ENCODE results near the gene CYB561.

Gene CYB561

DNA sequence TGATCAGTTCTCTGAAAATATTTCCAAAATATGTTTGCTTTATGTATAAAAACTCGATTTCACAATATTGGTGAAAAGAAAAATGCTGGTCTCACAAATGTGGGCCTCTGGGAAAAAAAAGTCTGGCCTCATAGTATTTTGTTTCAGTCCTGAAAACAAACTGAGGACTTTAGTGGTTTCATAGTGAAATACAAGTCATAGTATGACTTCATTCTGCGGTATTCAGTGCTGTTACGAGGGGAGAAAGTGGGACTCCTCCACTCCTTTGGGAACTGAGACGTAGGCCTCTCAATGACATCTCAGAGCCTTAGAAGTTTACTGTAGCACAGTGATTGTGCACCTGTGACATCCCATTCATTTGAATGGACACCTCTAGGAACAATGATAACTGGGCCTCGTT, 56.0 kb downstream of the CYB561 start:
- no peaks in the 10 kb centered on the region for H3F3A ChIP-seq (ENCODE audit: low read depth)
- H2AFZ ChIP-seq (ENCODE audit: low read length) = no peak overlapping the region
- no peaks in the 10 kb centered on the region for H3K4me1 ChIP-seq (ENCODE audit: insufficient read depth, low read length, poor library complexity, severe bottlenecking)
- H3K4me3 ChIP-seq (ENCODE audit: low read length, poor library complexity, severe bottlenecking) = no peak overlapping the region
- no peaks in the 10 kb centered on the region for H3K9me3 ChIP-seq (ENCODE audit: insufficient read depth, low read depth, low read length)
- no peak overlapping the region for H3K9ac ChIP-seq (ENCODE audit: low read depth, low read length, poor library complexity, severe bottlenecking)
- no peaks in the 10 kb centered on the region for H3K9me2 ChIP-seq (replicated peaks; ENCODE audit: low read depth, low read length)
- H3K27me3 ChIP-seq (ENCODE audit: insufficient read depth, low read length, poor library complexity, severe bottlenecking) = no peaks in the 10 kb centered on the region
- TF ChIP-seq EZH2phosphoT487 (IDR thresholded peaks at IDR 0.05; ENCODE audit: borderline replicate concordance) = no peak
- TF ChIP-seq, protein P1, sequence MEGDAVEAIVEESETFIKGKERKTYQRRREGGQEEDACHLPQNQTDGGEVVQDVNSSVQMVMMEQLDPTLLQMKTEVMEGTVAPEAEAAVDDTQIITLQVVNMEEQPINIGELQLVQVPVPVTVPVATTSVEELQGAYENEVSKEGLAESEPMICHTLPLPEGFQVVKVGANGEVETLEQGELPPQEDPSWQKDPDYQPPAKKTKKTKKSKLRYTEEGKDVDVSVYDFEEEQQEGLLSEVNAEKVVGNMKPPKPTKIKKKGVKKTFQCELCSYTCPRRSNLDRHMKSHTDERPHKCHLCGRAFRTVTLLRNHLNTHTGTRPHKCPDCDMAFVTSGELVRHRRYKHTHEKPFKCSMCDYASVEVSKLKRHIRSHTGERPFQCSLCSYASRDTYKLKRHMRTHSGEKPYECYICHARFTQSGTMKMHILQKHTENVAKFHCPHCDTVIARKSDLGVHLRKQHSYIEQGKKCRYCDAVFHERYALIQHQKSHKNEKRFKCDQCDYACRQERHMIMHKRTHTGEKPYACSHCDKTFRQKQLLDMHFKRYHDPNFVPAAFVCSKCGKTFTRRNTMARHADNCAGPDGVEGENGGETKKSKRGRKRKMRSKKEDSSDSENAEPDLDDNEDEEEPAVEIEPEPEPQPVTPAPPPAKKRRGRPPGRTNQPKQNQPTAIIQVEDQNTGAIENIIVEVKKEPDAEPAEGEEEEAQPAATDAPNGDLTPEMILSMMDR (conservative IDR thresholded peaks at IDR 0.05; ENCODE audit: low read length) = no peak
- peaks cover 10% of the 10 kb centered on the region; the same call in 1 of the 2 replicates for H3K36me3 ChIP-seq (ENCODE audit: insufficient read depth, low read length)
- no peaks in the 10 kb centered on the region for H3K79me2 ChIP-seq (ENCODE audit: insufficient read depth, low read length)
- H3K4me2 ChIP-seq (ENCODE audit: low read depth, low read length, poor library complexity, severe bottlenecking) = no peak overlapping the region
- no peaks in the 10 kb centered on the region for H4K20me1 ChIP-seq (ENCODE audit: insufficient read depth, low read length, poor library complexity, severe bottlenecking)

DNA sequence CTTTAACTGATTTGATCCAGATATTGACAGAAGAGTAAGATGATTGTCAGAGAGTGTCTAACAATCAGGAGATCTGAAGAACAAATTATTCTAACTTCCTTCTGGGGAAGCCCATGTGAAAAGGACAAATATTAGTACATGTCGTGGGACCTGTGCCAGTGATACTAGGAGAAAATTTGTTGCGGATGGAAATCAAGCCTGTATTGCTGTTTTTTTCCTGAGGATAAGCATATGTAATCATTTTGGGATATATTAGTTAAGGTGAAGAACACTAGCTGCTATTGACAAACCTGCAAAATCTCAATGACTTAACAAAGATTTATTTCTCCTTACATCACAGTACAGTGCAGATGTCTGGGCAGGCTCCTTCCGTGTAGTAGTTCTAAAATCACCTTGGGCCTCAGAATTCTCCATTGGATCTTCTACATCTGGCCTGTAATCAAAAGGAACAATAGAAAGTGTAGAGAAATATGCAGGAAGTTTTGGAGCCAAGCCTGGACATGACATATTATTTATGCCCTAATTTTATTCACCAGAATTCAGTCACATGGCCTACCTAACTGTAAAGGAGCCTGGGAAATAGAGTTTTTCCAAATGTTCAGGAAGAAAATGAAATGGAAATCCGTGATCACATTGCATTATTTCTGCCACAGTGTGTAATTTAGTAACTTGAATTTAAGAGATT, 58.3 kb downstream of the CYB561 start:
- Histone ChIP-seq H3K4me1 (ENCODE audit: insufficient read depth, low read length, poor library complexity, severe bottlenecking) (no peaks in the 10 kb centered on the region), H3K27me3 (ENCODE audit: insufficient read depth, low read length, poor library complexity, severe bottlenecking) (no peaks in the 10 kb centered on the region), H4K20me1 (ENCODE audit: insufficient read depth, low read length, poor library complexity, severe bottlenecking) (no peaks in the 10 kb centered on the region), H3K4me2 (ENCODE audit: low read depth, low read length, poor library complexity, severe bottlenecking) (no peak overlapping the region), H2AFZ (ENCODE audit: low read length) (no peak overlapping the region), H3K79me2 (ENCODE audit: insufficient read depth, low read length) (no peaks in the 10 kb centered on the region), H3K9me2 (replicated peaks; ENCODE audit: low read depth, low read length) (no peaks in the 10 kb centered on the region), H3F3A (ENCODE audit: low read depth) (no peaks in the 10 kb centered on the region), H3K4me3 (ENCODE audit: low read length, poor library complexity, severe bottlenecking) (no peak overlapping the region), H3K9me3 (ENCODE audit: insufficient read depth, low read depth, low read length) (no peaks in the 10 kb centered on the region), H3K9ac (ENCODE audit: low read depth, low read length, poor library complexity, severe bottlenecking) (no peak overlapping the region), H3K36me3 (ENCODE audit: insufficient read depth, low read length) (peaks cover 10% of the 10 kb centered on the region; the same call in 1 of the 2 replicates)
- TF ChIP-seq, protein P1 (conservative IDR thresholded peaks at IDR 0.05; ENCODE audit: low read length) = no peak
- TF ChIP-seq EZH2phosphoT487 (IDR thresholded peaks at IDR 0.05; ENCODE audit: borderline replicate concordance) = no peak

DNA sequence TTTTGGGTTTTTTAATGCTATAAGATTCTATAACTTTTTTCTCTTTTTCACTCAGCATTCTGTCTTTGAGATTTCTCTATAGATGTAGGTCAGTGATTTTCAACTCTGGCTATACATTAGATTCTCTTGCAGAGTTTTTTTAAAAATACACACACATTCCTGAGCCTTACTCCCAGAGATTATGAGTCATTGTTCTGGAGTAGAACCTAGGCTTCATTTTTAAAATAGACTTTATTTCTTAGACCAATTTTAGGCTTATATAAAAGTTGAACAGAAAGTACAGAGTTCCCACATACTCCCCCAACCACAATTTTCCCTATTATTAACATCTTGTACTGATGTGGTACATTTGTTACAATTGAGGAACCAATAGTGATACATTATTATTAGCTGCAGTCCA, 63.3 kb downstream of the CYB561 start:
- Histone ChIP-seq H3K9me3 (ENCODE audit: insufficient read depth, low read depth, low read length) (peaks cover 2% of the 10 kb centered on the region), H3K36me3 (ENCODE audit: insufficient read depth, low read length) (no peaks in the 10 kb centered on the region), H2AFZ (ENCODE audit: low read length) (no peak overlapping the region), H3K4me1 (ENCODE audit: insufficient read depth, low read length, poor library complexity, severe bottlenecking) (no peaks in the 10 kb centered on the region), H3K9me2 (replicated peaks; ENCODE audit: low read depth, low read length) (no peaks in the 10 kb centered on the region), H3F3A (ENCODE audit: low read depth) (no peaks in the 10 kb centered on the region), H3K79me2 (ENCODE audit: insufficient read depth, low read length) (no peaks in the 10 kb centered on the region), H3K4me3 (ENCODE audit: low read length, poor library complexity, severe bottlenecking) (no peak overlapping the region), H4K20me1 (ENCODE audit: insufficient read depth, low read length, poor library complexity, severe bottlenecking) (no peaks in the 10 kb centered on the region), H3K4me2 (ENCODE audit: low read depth, low read length, poor library complexity, severe bottlenecking) (no peak overlapping the region), H3K9ac (ENCODE audit: low read depth, low read length, poor library complexity, severe bottlenecking) (no peak overlapping the region), H3K27me3 (ENCODE audit: insufficient read depth, low read length, poor library complexity, severe bottlenecking) (no peaks in the 10 kb centered on the region)
- TF ChIP-seq, protein P1 (conservative IDR thresholded peaks at IDR 0.05; ENCODE audit: low read length) = no peak
- no peak for TF ChIP-seq EZH2phosphoT487 (IDR thresholded peaks at IDR 0.05; ENCODE audit: borderline replicate concordance)

Data from Loucy (cell line).